Activated effector memory CD4-positive, alpha-beta T cell treated with anti-CD3 and anti-CD28 coated beads, Interleukin-2, amount 50 U/mL, for 16 hours (primary cell): ENCODE measurements around the gene FN3KRP.

Experiments used
- DNase-seq: peaks from one replicate; pipeline ENCODE4 v3.0.0-alpha.2; 2020

The FN3KRP gene

DNA sequence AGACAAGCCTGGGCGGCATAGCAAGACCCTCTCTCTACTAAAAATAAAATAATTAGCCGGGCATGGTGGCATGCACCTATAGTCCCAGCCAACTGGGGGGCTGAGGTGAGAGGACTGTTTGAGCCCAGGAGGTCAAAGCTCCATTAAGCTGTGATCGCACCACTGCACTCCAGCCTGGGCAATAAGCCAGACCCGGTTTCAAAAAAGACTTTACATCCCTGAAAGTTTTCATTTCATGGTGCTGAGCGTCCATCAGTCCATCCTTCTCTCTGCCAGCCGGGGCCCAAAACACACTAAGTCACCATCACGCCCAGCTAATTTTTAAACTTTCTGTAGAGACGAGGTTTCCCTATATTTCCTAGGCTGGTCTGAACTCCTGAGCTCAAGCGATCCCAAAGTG is 28.6 kb upstream of the FN3KRP start:
- DNase-seq, result no peak

DNA sequence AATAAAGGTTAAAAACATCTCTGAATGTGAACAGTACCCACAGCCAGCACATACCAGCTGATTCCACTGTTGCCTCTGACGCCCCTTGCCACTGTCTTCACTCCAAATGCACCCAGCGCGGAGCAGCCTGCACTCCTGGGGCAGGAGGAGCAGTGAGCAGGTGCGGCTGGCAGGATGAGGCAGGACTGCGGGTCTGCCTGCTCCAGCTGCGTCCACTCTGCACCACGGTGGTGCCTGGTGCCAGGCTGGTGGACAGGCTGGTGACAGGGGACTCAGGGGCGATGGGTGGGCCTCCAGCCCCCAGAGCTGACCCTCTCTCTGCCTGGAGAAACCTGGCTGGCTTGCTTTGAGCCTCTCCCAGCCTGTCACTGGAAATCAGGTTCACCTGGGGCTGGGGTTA is 27.4 kb upstream of the FN3KRP start:
- no peak for DNase-seq

DNA sequence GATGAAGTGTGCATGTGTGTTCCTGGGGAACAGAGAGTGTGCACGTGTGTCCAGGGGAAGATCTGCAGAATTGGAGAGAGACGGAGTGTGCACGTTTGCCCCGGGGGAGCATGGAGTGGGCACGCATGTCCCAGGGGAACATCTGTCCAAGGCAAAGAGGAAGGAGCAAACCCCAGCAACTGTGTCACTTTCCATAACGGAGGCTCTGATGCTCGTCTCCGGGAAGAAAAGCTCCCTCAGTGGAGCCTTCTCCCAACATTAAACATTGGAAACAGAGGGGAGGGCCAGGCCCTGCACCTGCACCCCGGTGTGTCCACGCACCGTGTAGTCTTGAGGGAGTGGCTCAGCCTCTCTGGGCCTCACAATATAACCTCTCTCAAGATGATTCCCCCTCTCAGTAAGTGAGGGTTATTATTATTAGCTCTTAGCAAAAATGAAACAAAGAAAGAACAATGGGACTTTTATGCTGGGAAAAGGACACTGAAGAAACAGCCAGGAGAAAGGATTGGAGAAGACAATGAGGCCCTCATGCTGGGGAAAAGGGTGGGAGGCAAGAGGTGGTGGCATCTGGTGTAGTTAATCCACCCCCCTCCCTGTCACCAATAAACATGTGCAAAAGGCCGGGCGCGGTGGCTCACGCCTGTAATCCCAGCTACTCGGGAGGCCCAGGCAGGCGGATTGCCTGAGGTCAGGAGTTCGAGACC is 25.6 kb upstream of the FN3KRP start:
- no peak for DNase-seq

DNA sequence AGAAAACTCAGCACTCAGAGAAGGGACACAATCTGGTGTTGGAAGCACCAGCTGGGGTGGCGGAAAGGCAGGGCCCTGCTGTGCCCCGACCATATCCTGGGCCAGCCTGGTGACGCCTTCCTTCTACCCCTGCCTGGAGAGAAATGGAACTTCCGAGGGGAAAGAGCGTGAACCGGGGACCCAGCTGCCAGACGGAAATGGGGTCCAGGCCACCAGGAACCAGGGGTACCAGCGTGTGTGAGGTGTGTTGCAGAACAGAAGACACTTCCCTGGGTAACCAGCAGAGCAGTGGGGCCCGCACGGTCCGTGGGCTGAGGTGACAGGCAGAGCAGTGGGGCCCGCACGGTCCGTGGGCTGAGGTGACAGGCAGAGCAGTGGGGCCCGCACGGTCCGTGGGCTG is 24.8 kb upstream of the FN3KRP start:
- DNase-seq, result no peak

DNA sequence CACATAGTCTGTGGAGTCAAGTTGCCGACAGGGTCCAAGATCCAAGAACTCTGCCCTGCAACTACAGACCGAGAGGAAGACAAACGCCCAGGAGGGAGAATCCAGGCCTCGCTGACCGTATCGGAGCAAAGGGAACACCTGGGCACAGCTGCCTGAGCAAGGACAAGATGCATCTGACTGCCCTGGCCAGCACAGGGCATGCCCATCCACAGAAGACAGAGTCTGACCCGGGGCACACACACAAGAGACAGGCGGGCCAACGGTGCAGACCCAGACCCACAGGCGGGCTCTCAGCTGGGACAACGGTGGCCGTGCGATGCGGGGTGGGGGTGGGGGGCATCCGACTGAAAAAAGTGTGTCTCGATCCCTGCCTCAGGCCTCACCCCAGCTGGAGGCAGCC is 24.2 kb upstream of the FN3KRP start:
- no peak for DNase-seq

DNA sequence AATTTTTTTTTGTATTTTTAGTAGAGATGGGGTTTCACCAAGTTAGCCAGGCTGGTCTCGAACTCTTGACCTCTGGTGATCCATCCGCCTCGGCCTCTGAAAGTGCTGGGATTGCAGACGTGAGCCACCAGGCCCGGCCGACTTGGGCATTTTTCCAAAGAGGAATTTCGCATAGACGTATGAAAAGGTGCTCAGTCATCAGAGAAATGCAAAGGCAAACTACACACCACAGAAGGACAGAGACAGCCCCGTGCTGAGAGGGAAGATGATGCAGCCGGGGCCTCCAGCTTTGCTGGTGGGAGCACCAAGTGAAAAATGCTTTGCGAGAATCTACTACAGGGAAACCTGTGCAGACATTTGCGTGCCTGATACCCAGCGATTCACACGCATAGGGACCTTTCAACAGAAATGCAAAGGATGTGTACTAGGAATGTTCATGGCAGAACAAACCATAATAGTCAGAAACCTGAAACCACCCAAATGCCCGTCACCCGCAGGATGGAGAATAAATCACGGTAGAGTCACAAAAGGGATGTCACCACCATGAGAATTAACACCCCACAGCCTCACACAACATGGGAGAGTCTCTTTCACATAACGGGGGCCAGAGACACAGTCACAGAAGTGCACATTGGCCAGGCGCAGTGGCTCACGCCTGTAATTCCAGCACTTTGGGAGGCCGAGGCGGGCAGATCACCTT is 23.2 kb upstream of the FN3KRP start:
- DNase-seq, result no peak

DNA sequence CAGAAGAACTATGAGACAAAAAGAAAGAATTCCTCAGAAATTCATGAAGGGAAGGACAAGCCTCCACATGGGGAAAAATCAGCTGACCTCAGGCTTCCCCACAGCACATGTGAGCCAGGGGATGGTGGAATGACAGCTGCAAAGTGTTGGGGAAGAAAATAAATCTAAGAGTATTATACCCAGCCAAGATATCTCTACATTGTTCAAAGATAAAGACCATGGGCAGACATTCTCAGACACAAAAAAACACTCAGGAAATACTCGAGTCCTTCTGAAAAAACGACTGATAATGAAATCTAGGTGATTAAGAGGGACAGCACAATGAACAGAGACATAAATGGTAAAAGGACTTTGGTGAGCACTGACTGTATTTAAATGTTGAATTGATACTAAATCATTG is 21.9 kb upstream of the FN3KRP start:
- no peak for DNase-seq

DNA sequence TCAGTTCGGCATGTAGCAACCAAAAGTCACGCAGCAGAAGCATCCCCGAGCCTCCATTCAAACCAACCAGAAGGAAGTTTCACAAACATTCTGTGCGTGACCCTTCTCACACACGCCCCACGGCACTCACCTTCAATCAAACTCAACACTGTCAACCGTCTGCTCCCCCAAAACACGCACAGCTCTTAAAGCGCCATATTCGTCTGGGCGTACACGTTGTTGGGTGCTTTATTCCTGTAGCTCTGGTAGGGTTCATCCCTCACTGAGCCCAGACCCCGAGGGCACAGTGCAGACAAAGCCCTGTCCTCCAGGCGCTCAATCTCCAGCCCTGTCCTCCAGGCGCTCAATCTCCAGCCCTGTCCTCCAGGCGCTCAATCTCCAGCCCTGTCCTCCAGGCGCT is 20.2 kb upstream of the FN3KRP start:
- no peak for DNase-seq

DNA sequence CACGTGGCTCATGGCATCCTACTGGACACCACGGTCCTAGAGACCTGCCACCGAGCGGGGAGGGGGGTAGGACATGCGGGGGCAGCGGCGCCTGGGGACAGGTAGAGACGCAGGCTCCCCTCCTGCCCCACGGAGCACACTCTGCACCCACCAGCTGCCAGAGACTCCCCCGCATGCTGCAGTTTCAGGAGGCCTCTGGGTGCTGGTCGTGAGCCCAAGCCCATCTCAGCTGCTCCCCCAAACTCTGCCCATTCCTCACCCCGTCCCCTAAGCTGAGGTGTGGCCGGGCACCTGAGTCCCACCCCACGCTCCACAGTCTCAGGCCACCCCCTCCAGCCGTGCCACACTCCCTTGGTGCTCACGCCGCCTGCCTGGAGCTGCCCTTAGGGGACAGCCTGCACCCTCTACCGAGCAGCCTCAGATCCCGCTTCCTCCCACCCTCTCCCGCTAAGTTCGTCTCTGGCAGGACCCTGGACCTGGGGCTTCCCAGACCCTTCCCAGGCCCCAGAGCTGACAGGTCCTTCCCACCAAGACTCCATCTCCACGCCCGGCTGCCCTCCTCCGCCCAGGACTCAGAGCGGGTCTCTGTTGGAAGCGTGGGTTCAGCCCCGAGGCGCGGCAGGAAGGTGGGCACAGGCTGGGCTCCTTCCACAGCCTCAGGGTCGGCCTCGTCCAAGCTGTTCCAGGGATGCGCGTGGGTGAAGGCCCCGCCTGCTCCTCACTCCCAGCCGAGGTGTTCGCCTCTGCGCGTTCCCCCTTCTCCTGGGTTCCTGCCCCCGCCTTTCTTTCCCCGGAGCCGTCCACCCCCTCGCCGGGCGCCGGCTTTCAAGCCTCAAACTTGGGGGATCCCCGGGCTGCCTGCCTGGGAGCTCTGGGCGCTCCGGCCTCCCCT is 19.3 kb upstream of the FN3KRP start:
- peak; percentile 68 for DNase-seq

DNA sequence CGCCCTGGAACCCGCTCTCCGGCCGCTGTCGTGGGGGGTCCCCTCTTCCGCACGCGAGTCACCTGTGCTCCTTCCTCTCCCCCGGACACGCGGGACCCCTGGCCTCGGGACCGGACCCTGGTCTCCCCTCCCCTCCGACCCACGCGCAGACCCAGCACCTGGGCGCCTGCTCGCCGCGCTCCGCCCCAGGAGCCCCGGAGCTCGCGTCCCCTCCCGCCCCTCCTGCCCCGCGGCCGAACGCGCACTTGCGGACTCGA is 18.8 kb upstream of the FN3KRP start:
- no peak for DNase-seq

DNA sequence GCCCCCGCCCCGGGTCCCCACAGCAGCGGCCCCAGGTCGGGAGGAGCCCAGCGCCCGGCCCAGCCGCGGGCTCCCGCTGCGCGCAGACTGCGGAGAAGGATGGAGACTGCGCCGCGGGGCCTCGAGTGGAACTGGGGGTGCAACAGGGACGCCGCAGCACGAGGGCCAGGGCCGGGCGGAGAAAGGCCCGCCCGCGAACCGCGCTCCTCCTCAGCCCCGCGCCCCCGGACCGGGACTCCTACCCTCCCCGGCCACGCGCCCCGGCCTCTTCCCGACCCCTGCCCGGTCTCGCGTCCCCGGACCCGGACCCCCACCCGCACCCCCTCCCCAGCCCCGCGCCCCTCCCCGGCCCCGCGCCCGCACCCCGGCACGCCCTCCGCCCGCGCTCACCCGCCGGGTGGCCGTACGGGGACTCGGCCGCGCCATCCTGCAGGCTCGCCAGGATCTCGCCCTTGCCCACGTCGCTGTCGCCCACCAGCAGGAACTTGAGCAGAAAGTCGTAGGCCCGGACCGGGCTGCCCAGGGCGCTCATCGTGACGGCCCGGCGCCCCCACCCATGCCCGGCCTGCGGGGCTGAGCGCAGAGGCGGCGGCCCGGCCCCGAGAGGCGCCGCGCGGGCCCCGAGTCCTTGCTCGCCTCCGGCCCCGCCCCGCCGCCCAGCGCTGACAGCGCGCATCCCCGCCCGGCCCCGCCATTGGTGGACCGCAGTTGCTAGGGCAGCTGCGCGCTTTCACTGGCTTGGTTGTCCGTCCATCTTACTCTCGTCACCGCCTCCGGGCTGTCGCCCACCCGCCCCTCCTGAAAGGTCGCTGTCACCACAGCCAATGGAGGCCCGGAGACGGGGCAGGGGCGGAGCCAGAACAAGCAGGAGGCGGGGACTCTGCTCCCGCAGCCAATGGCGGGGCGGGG is 18.2 kb upstream of the FN3KRP start, which contains the start of gene RAB40B:
RAB40B (minus strand) TSS at position 634 of the 909 bp plus-strand sequence; CDS start at position 532, 102 bp downstream.
- DNase-seq, result peak; percentile 99

DNA sequence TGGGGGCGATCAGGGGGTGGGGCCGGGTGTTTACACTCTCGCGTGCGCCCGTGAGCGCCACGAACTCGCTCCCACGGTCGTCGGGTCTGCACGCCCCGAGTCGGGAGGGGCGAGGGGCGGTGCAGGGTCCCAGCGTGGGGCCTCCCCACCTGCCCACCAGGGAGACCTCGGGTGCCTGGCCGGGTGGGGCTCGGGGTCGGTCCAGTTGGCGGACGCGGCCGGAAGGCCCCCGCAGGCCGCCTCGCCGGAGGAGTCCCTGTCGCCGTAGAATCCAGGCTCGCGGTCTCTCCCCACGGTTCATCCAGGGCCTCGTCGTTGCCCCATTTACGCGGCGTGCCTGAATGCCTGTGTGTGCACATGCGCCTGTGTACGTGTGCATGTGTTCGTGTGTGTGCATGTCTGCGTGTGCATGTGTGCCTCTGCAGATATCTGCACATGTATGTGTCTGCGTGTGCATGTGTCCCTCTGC is 17.5 kb upstream of the FN3KRP start:
- DNase-seq, result no peak

DNA sequence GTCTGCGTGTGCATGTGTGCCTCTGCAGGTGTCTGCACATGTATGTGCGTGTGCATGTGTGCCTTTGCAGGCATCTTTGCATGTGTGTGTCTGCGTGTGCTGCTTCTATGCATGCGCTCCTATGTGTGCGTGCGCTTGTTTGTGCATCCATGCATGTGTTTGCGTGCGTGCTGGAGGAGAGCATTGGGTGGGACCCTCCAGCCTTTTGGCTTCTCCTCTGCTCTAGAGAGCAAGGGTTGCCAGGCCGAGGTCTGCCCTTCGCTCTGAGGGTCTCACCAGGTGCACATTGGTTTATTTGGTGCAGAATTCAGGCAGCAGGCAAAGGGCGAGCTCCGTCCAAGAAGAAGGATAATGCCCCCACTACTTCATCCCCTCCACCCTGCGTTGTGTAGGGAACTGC is 17.0 kb upstream of the FN3KRP start:
- DNase-seq, result no peak

DNA sequence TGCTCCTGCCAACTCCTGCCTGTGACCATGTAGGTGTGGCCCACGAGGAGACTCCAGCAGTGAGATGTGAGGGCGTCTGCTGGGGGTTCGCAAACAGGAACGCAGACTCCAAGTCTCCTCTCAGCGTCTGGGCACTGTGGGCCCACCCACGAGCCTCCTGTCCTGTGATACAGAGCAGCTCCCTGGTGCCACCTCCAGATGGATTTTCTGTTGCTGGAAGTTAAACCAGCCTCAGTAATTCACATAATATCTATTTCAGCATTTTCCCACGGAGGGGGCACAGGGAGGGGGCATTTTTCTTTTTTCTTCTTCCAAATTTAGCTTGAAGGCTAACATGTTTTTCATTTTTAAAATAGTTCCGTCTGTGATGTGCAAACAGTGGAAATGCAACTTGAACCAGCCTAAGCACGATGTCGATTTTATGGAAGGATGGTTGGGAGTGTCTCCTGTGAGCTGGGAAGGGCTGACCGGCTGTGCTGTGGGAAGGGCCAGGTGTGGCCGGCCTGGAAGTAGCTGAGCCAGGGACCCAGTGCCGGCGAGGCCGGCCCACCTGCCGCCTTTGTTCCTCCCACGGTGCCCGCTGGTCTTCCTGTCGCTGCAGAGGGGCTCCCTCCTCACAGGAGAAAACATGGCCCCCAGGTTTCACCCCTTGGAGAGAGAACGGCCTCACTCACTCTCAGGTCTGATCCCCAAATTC is 14.1 kb upstream of the FN3KRP start:
- DNase-seq, result no peak

DNA sequence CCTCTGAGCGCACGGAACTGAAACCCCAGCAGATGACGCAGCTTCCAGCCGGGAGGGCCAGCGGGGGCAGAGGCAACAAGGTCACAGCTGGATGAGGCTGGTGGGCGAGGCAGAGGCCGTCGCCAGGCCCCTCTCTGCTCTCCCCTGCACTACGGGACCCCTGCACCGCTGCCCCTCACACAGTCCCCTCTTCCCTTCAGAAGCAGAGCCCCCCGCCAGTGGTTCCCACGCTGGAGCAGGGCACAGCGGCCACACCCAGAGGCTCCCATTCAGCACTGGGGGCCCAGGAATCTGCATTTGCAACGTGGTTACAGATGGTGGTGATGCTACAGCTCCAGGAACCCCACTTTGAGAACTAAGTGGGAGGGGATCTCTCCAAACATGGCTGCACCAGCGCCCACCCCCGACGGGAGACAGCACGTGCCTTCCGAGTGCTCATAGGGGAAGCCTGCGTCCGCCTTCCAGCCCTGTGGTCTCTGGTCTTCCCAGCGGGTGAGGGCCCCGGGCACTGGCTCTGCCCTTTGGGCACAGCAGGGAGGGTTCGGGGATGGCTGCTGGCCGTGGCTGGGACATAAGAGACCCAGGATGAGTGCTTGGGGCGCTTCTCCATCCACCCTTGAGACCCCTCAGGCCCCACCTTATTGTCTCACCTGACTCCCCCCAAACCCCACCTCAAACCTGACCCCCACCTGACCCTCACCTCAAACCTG is 13.3 kb upstream of the FN3KRP start:
- DNase-seq, result no peak

DNA sequence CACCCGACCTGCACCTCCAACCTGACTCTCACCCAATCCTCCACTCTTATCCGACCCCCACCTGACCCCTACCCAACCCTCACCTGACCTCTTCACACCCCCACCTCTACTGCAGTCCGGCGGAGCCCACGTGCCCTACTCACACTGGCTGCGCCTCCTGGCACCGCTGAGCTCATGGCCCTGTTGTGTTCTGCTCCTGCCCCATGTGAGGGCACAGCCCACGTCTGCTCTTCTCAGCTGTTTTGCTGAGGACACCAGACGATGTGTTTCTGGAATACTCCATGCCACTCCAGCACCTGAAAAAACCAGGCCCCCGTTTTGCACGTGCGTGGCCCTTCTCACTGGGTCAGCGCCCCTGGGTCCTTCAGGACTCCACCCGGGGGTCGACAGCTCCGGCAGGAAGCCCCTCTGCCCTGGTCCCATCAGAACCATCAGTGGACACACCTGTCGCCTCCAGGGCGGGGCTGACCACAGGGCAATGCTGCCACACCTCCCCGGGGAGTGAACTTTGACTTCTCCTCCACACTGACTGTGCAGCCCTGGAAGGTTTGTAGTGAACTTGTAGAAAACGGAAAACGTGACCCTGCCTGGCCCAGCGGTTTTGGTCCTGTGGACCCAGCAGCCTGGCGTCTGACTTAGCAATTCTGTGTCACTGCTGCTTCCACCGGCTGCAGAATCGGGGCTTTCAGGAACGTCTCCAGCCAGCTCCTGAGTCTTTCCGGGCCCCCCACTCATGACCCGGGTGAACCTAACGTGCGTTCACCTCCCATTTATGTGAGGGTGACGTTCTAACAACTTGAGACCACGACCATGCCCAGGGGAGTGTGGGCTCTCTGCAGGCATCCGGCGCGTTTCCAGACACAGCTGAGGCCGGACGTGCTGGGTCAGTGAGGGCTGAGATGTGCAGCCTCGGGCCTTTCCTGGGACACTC is 12.3 kb upstream of the FN3KRP start:
- no peak for DNase-seq

DNA sequence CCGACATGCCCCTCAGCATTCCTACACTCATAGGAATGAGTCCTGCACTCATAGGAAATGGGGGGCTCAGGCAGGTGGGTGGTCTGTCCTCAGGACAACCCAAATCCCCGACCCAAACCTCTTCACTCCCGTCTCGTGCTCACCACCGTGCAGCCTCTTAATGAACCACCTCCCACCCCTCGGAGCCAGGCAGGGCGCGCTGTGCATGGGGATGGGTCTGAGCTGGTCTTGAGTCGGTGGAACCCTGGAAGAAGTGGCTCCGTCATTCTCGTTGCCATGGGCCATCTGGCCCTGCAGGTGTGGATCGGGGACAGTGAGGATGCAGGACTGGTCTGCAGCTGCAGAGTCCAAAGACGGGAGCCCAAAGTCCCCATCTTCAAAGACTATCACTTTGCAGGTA is 11.6 kb upstream of the FN3KRP start:
- no peak for DNase-seq

DNA sequence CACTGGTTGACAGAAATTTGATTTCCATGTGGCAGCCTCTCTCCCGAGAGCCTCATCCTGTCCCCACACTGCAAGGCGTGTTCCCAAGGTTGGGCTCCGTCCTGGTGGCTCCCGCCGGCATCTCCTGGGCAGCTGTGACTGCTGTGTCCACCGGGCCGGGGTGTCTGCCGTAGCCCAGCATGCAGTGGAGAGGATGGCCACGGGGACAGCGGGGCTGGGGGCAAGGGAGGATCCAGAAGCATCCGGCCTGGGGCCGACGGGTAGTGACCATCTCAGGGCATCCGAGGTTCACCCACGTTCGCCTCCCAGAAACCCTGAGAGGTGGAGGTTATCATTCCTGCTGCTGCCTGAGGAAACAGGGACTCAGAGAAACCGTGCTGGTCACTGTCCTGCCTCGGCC is 10.8 kb upstream of the FN3KRP start:
- no peak for DNase-seq

DNA sequence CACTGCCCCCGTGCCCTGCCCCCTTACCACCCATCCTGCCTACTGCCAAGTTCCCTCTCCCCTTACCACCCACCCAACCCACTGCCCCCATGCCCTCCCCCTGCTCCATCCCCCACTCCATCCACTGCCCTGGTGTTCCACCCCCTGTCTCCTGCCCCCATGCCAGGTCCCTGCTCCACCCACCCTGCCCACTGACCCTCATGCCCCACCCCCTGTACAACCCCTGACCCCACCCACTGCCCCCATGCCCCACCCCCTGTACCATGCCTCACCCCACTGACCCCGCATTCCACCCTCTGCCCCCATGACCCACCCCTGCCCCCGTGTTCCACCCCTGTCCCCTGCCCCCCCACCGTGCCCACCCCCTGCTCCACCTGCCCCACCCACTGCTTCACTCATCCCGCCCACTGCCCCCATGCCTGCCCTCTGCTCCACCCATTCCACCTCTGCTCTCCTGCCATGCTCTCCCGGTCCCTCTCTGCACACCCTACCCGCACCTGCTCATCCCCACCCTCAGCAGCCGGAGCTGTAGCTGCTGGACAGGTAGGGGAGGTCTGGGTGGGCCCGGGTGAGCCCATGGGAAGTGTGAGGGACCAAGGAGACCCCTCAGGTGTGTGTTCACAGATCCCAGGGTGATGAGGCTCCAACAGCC is 7.4 kb upstream of the FN3KRP start:
- no peak for DNase-seq
